H1 (cell line): ENCODE results near the gene FGF14. TPM values are rescaled to one million over a fixed set of nuclear protein-coding genes. Genes with fewer than 3 reads are reported as not detected.

ENCODE experiments used
- ASH2L ChIP-seq: fragments of 200-600, 300-600 bp; sonication (generic); IDR thresholded peaks from one replicate; pipeline ENCODE4 v1.7.1; 2017; ENCODE audit warnings: low read length
- CHD2 ChIP-seq: IDR thresholded peaks from 2 replicates; pipeline ENCODE4 v1.6.1; 2012; ENCODE audit warnings: low read length, improper control_type of control experiment
- CHD7 ChIP-seq: fragments of 300-600 bp; sonication (generic); IDR thresholded peaks from 2 replicates; pipeline ENCODE4 v1.7.1; 2012; ENCODE audit warnings: low read length, moderate library complexity, mild to moderate bottlenecking, inconsistent platforms; ENCODE audit not compliant: insufficient replicate concordance
- GTF2F1 ChIP-seq: IDR thresholded peaks from 2 replicates; pipeline ENCODE4 v1.6.1; 2012; ENCODE audit warnings: low read depth, low read length, improper control_type of control experiment, borderline replicate concordance
- JUND ChIP-seq: IDR thresholded peaks from 2 replicates; pipeline ENCODE4 v1.6.1; 2011; ENCODE audit warnings: mild to moderate bottlenecking, improper control_type of control experiment, low read length
- POLR2AphosphoS5 ChIP-seq: IDR thresholded peaks from 2 replicates; pipeline ENCODE4 v1.6.1; 2011; ENCODE audit warnings: low read depth, low read length
- RXRA ChIP-seq: IDR thresholded peaks from 2 replicates; pipeline ENCODE4 v1.6.1; 2011; ENCODE audit warnings: low read depth, mild to moderate bottlenecking, low read length, moderate library complexity; ENCODE audit not compliant: insufficient read depth
- SP2 ChIP-seq: IDR thresholded peaks from 2 replicates; pipeline ENCODE4 v1.6.1; 2012; ENCODE audit warnings: mild to moderate bottlenecking, low read length, inconsistent platforms
- USF2 ChIP-seq: IDR thresholded peaks from 2 replicates; pipeline ENCODE4 v1.6.1; 2011; ENCODE audit warnings: low read length, improper control_type of control experiment
- YY1 ChIP-seq: IDR thresholded peaks from 2 replicates; pipeline ENCODE4 v1.6.1; 2011; ENCODE audit warnings: low read depth, mild to moderate bottlenecking, low read length
- polyA plus RNA-seq, 7 experiments: library from polyadenylated mRNA; depleted of rRNA in 3 of 7; stranded (reverse) in 5 of 7; unstranded in 2 of 7; fragments of >200 nt in 5 of 7; fragments of 200-250 nt in 2 of 7; gene quantifications; 1 replicate in 5 of 7; 2 replicates in 1 of 7; 4 replicates in 1 of 7; pipeline versions ENCODE4 v1.2.1 to v1.2.3, GENCODE V29; 2011 to 2013; ENCODE audit warnings: missing spikeins in 2 of 7, mixed read lengths in 2 of 7
- total RNA-seq: library from RNA; stranded (reverse); fragmentation: NEBNext Ultra II Directional; extraction: Animal tissue kit (Norgen Biotek cat#: 25700); gene quantifications from 2 replicates; pipeline ENCODE4 v1.2.1, GENCODE V29; 2021

FGF14 gene
- total and polyA plus RNA-seq, 2 of the 8 experiments (the other 6 are each of a cell fraction or from before 2014, with no cell fraction given): 0.05 to 0.58 TPM

GRCh38 chr13:102045731-102046130, 356.1 kb downstream of the FGF14 start (continued):
- no peak for TF ChIP-seq CHD7
- TF ChIP-seq YY1: no peak
- no peak for TF ChIP-seq JUND
- TF ChIP-seq USF2: no peak
- TF ChIP-seq RXRA: no peak
- no peak for TF ChIP-seq SP2
- no peak for TF ChIP-seq GTF2F1
- no peak for TF ChIP-seq CHD2
- TF ChIP-seq ASH2L: no peak
- no peak for TF ChIP-seq POLR2AphosphoS5
